ENCODE data around the gene UNC79. TPM values are rescaled to one million over a fixed set of nuclear protein-coding genes. Genes with fewer than 3 reads are reported as not detected.

The UNC79 gene
- total RNA-seq, 1 donor from 2014 or later: 0.25 TPM

GRCh38 chr14:93716002-93716745 lies 285.4 kb downstream of the UNC79 start:
- intact Hi-C loops (cut with micrococcal nuclease): no loop called here
- Histone ChIP-seq H3K27ac (replicated peaks) (no peak overlapping the region), H3K4me1 (no peaks in the 10 kb centered on the region), H3K9me3 (replicated peaks) (no peaks in the 10 kb centered on the region), H3K36me3 (no peaks in the 10 kb centered on the region), H3K27me3 (ENCODE audit: low read depth) (peaks cover 40% of the 10 kb centered on the region), H3K4me3 (no peak overlapping the region)
- no peak for DNase-seq
- TF ChIP-seq CTCF (IDR thresholded peaks at IDR 0.05; ENCODE audit: borderline replicate concordance): no peak

GRCh38 chr14:93716746-93717667 lies 286.3 kb downstream of the UNC79 start:
- intact Hi-C loops (cut with micrococcal nuclease): no loop called here
- peaks cover 40% of the 10 kb centered on the region for H3K27me3 ChIP-seq (ENCODE audit: low read depth)
- no peaks in the 10 kb centered on the region for H3K9me3 ChIP-seq (replicated peaks)
- no peaks in the 10 kb centered on the region for H3K36me3 ChIP-seq
- H3K4me1 ChIP-seq: no peaks in the 10 kb centered on the region
- no peak overlapping the region for H3K4me3 ChIP-seq
- DNase-seq: no peak
- H3K27ac ChIP-seq (replicated peaks): no peak overlapping the region
- no peak for TF ChIP-seq CTCF (IDR thresholded peaks at IDR 0.05; ENCODE audit: borderline replicate concordance)

GRCh38 chr14:93717668-93718320 lies 287.1 kb downstream of the UNC79 start:
- H3K27me3 ChIP-seq (ENCODE audit: low read depth): peaks cover 34% of the 10 kb centered on the region
- no peaks in the 10 kb centered on the region for H3K4me1 ChIP-seq
- no peak for DNase-seq
- no peak overlapping the region for H3K4me3 ChIP-seq
- no peaks in the 10 kb centered on the region for H3K9me3 ChIP-seq (replicated peaks)
- H3K36me3 ChIP-seq: no peaks in the 10 kb centered on the region
- TF ChIP-seq CTCF (IDR thresholded peaks at IDR 0.05; ENCODE audit: borderline replicate concordance): no peak
- intact Hi-C loops (cut with micrococcal nuclease): no loop called here
- H3K27ac ChIP-seq (replicated peaks): no peak overlapping the region

- no peaks in the 10 kb centered on the region for H3K4me1 ChIP-seq
- H3K36me3 ChIP-seq: no peaks in the 10 kb centered on the region
- no peaks in the 10 kb centered on the region for H3K9me3 ChIP-seq (replicated peaks)
- no peak for TF ChIP-seq CTCF (IDR thresholded peaks at IDR 0.05; ENCODE audit: borderline replicate concordance)
- H3K4me3 ChIP-seq: no peak overlapping the region
- H3K27ac ChIP-seq (replicated peaks): no peak overlapping the region
- intact Hi-C loops (cut with micrococcal nuclease): no loop called here
- DNase-seq: no peak
- H3K27me3 ChIP-seq (ENCODE audit: low read depth): peaks cover 26% of the 10 kb centered on the region
These were observed 288.5 kb downstream of the UNC79 start for GRCh38 chr14:93719256-93719655.

- H3K9me3 ChIP-seq (replicated peaks): no peaks in the 10 kb centered on the region
- no peak for TF ChIP-seq CTCF (IDR thresholded peaks at IDR 0.05; ENCODE audit: borderline replicate concordance)
- H3K4me1 ChIP-seq: no peaks in the 10 kb centered on the region
- no peak for DNase-seq
- peaks cover 19% of the 10 kb centered on the region for H3K27me3 ChIP-seq (ENCODE audit: low read depth)
- no peaks in the 10 kb centered on the region for H3K36me3 ChIP-seq
- intact Hi-C loops (cut with micrococcal nuclease): no loop called here
- H3K27ac ChIP-seq (replicated peaks): no peak overlapping the region
- no peak overlapping the region for H3K4me3 ChIP-seq
These were observed 289.5 kb downstream of the UNC79 start for GRCh38 chr14:93720076-93720815.

Data from left ventricle myocardium inferior (tissue), 1 donor.